ENCODE measurements around the gene SIRPG.

DNA sequence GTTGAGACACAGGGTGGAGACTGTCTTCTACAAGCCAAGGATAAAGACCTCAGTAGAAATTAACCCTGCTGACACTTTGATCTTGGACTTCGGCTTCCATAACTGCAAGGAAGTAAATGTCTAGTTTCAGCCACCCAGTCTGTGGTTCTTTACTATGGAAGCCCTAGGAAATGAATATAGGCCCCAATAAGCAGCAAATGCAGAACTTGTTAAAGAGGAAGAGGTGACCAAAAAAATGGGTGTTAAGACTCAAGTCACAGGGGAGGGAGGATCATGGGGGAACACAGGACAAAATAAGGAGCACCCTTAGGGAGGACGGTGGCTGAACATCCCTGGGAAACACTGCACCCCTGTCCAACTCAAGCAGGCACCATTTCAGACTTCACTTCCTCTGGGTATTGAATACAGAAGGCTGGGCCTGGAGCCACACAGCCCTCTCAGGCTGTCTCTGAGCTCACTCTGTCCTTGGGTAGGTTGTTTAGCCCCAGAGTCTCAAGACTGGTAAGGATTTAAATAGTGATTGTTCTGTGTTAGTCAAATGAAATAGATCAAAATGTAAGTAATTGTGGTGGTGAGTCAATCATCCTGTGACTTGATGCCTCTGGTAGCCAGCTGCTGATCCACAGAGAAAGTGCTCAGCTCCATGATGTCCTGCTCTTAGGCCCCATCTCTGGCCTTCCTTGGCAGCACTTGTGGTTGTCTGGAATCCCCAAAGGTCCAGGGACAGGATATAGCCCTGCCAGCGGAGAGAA, 69.6 kb downstream of the SIRPG start:
- TF ChIP-seq, protein P1, sequence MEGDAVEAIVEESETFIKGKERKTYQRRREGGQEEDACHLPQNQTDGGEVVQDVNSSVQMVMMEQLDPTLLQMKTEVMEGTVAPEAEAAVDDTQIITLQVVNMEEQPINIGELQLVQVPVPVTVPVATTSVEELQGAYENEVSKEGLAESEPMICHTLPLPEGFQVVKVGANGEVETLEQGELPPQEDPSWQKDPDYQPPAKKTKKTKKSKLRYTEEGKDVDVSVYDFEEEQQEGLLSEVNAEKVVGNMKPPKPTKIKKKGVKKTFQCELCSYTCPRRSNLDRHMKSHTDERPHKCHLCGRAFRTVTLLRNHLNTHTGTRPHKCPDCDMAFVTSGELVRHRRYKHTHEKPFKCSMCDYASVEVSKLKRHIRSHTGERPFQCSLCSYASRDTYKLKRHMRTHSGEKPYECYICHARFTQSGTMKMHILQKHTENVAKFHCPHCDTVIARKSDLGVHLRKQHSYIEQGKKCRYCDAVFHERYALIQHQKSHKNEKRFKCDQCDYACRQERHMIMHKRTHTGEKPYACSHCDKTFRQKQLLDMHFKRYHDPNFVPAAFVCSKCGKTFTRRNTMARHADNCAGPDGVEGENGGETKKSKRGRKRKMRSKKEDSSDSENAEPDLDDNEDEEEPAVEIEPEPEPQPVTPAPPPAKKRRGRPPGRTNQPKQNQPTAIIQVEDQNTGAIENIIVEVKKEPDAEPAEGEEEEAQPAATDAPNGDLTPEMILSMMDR (IDR thresholded peaks at IDR 0.05): no peak
- TF ChIP-seq, protein P2, sequence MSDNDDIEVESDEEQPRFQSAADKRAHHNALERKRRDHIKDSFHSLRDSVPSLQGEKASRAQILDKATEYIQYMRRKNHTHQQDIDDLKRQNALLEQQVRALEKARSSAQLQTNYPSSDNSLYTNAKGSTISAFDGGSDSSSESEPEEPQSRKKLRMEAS (IDR thresholded peaks at IDR 0.05; ENCODE audit: low read depth): no peak
